ENCODE data around the gene RNASE12. TPM values are rescaled to one million over a fixed set of nuclear protein-coding genes. Genes with fewer than 3 reads are reported as not detected.

RNASE12 gene
- total RNA-seq, 1 donor from 2014 or later: not detected

DNA sequence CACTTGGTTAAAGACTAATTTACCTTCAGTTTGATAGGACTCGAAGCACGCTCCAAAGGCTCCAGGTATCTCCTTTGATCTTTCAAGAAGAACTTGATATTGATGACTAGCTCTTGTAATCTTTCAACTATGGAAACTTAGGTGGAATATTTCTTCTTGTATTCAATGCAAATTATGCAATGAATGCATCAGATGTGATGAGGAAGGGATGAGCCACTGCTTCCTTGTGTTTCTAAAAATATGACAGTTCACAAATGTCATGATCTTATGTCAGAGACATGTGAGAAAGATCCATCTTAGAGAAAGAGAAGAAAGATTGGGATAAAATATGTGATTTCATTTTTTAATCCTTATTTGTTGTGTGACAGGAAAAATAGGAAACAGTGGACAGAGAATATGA lies 40.2 kb downstream of the RNASE12 start:
- no peak overlapping the region for H3K4me3 Mint-ChIP-seq (ENCODE audit: unreplicated experiment)
- H3K4me1 Mint-ChIP-seq (ENCODE audit: unreplicated experiment): no peaks in the 10 kb centered on the region
- no peaks in the 10 kb centered on the region for H3K9me3 Mint-ChIP-seq (ENCODE audit: unreplicated experiment)
- TF ChIP-seq, protein P1, sequence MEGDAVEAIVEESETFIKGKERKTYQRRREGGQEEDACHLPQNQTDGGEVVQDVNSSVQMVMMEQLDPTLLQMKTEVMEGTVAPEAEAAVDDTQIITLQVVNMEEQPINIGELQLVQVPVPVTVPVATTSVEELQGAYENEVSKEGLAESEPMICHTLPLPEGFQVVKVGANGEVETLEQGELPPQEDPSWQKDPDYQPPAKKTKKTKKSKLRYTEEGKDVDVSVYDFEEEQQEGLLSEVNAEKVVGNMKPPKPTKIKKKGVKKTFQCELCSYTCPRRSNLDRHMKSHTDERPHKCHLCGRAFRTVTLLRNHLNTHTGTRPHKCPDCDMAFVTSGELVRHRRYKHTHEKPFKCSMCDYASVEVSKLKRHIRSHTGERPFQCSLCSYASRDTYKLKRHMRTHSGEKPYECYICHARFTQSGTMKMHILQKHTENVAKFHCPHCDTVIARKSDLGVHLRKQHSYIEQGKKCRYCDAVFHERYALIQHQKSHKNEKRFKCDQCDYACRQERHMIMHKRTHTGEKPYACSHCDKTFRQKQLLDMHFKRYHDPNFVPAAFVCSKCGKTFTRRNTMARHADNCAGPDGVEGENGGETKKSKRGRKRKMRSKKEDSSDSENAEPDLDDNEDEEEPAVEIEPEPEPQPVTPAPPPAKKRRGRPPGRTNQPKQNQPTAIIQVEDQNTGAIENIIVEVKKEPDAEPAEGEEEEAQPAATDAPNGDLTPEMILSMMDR (IDR thresholded peaks at IDR 0.05): no peak
- H3K36me3 Mint-ChIP-seq (ENCODE audit: unreplicated experiment): no peaks in the 10 kb centered on the region
- no peak overlapping the region for H3K27ac Mint-ChIP-seq (ENCODE audit: unreplicated experiment)
- DNase-seq (ENCODE audit: extremely low spot score, unreplicated experiment): no peak
- H3K27me3 Mint-ChIP-seq (ENCODE audit: unreplicated experiment): peaks cover 3% of the 10 kb centered on the region

DNA sequence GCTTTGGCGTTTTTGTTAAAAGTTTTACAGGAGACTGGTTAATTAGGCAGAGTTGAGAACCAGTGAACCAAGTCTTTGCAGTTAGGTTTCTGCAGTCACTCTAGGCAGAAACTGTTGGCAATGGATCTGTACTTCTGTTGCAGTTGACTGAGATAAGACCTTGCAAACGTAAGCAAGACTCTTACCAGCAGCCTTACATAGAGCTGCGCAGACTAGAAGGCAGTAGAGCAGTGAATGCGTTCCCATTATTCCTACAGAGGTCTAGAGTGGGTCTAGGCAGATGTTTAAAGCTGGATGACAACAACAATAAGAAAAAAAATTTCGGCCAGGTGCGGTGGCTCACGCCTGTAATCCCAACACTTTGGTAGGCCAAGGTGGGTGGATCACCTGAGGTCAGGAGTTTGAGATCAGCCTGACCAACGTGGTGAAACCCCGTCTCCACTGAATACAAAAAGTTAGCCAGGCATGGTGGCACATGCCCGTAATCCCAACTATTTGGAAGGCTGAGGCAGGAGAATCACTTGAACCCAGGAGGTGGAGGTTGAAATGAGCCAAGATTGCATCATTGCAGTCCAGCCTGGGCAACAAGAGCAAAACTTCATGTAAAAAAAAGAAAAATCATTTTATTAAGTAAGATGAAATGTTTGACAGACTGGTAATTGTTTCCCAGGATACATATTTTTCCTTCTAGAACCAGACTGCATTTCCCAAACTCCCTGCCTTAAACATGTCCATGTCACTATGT lies 42.6 kb downstream of the RNASE12 start:
- Mint-ChIP-seq H3K9me3 (ENCODE audit: unreplicated experiment) (no peaks in the 10 kb centered on the region), H3K4me3 (ENCODE audit: unreplicated experiment) (no peak overlapping the region), H3K36me3 (ENCODE audit: unreplicated experiment) (no peaks in the 10 kb centered on the region), H3K4me1 (ENCODE audit: unreplicated experiment) (no peaks in the 10 kb centered on the region), H3K27ac (ENCODE audit: unreplicated experiment) (no peak overlapping the region), H3K27me3 (ENCODE audit: unreplicated experiment) (peaks cover 12% of the 10 kb centered on the region)
- TF ChIP-seq, protein P1 (IDR thresholded peaks at IDR 0.05): no peak
- no peak for DNase-seq (ENCODE audit: extremely low spot score, unreplicated experiment)

DNA sequence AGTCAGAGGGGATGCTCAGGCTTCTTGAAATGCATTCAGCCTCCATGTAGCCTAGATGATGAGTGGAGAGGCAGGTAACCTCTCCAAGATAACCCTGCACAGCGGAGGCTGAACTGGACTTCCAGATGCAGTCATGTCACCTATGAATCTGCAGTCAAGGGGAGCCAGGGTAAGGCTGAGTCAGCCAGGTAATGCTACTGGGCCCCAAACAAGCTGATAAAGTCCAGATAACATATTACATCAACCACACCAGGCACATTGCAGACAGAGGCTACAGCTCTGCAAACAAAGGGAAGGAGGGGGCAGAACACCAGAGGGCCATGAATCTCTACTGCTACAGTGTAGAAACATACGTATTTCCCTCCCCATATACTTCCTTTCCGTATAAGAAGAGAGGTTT lies 44.3 kb downstream of the RNASE12 start:
- DNase-seq (ENCODE audit: extremely low spot score, unreplicated experiment): no peak
- Mint-ChIP-seq H3K27me3 (ENCODE audit: unreplicated experiment) (peaks cover 12% of the 10 kb centered on the region), H3K4me1 (ENCODE audit: unreplicated experiment) (no peaks in the 10 kb centered on the region), H3K27ac (ENCODE audit: unreplicated experiment) (no peak overlapping the region), H3K36me3 (ENCODE audit: unreplicated experiment) (no peaks in the 10 kb centered on the region), H3K4me3 (ENCODE audit: unreplicated experiment) (no peak overlapping the region), H3K9me3 (ENCODE audit: unreplicated experiment) (no peaks in the 10 kb centered on the region)
- TF ChIP-seq, protein P1 (IDR thresholded peaks at IDR 0.05): no peak

Other genes with a start within 250 kb of the RNASE12 start
- 22.7 and 25.3 TPM in 2 replicates for gene PARP2, start 247.7 kb downstream of the RNASE12 start, total RNA-seq
- 35.4 and 38.0 TPM in 2 replicates for gene TEP1, start 177.9 kb downstream of the RNASE12 start, total RNA-seq
- gene KLHL33, start 155.2 kb downstream of the RNASE12 start, total RNA-seq: 0.05 and 0.08 TPM in 2 replicates
- gene OSGEP, start 136.6 kb downstream of the RNASE12 start, total RNA-seq: 35.7 and 37.1 TPM in 2 replicates
- gene APEX1, start 136.2 kb downstream of the RNASE12 start, total RNA-seq: 232 and 241 TPM in 2 replicates
- gene PIP4P1, start 129.9 kb downstream of the RNASE12 start, total RNA-seq: 34.9 and 36.8 TPM in 2 replicates
- 16.0 and 17.0 TPM in 2 replicates for gene PNP, start 122.0 kb downstream of the RNASE12 start, total RNA-seq
- gene RNASE10, start 85.8 kb downstream of the RNASE12 start, total RNA-seq: 0.40 and 1.1 TPM in 2 replicates
- not detected in 2 replicates for gene RNASE9, start 30.3 kb downstream of the RNASE12 start, total RNA-seq
- not detected in 2 replicates for gene RNASE11, start 3.4 kb downstream of the RNASE12 start, total RNA-seq
- gene OR6S1, start 50.3 kb upstream of the RNASE12 start, total RNA-seq: not detected in 2 replicates
- 17.2 and 17.8 TPM in 2 replicates for gene RNASE4, start 93.2 kb upstream of the RNASE12 start, total RNA-seq
- 7.4 and 8.6 TPM in 2 replicates for gene ANG, start 97.4 kb upstream of the RNASE12 start, total RNA-seq
- gene EDDM3A, start 154.5 kb upstream of the RNASE12 start, total RNA-seq: not detected in 2 replicates
- gene EDDM3B, start 177.0 kb upstream of the RNASE12 start, total RNA-seq: not detected in 2 replicates
- gene RNASE6, start 189.9 kb upstream of the RNASE12 start, total RNA-seq: not detected in 2 replicates
- gene RNASE1, start 211.5 kb upstream of the RNASE12 start, total RNA-seq: not detected in 2 replicates